Measurements from ENCODE around the gene IFT88.

- TF ChIP-seq CTCF (conservative IDR thresholded peaks at IDR 0.05 in 1 of 2, IDR thresholded peaks at IDR 0.05 in 1 of 2; ENCODE audit: low read depth in 1 of 2, low read length in 2 of 2) = peak in 1 of 2 donors; percentile 27
- no peak for TF ChIP-seq EZH2 (IDR thresholded peaks at IDR 0.05; ENCODE audit: low read length, missing control alignments)
Measured at GRCh38 chr13:20711301-20712044, 144.5 kb downstream of the IFT88 start.

All from fibroblast of lung (primary cell).